SU-DHL-6 (cell line): Measurements from ENCODE around the gene ZDHHC24.

ENCODE experiments used
- H2AFZ ChIP-seq: fragments of 200-600 bp; sonication (generic); 2 replicates; pipeline ENCODE4 v1.6.1; 2014; ENCODE audit warnings: low read depth, mild to moderate bottlenecking, moderate library complexity, mixed read lengths, antibody characterized with exemption, low read length; ENCODE audit not compliant: severe bottlenecking
- H3F3A ChIP-seq: fragments of 200-600 bp; shearing (Covaris generic); 2 replicates; pipeline ENCODE4 v1.6.0; 2016; ENCODE audit warnings: antibody characterized with exemption, mild to moderate bottlenecking; ENCODE audit not compliant: insufficient read depth
- H3K27ac ChIP-seq: fragments of 200-600 bp; sonication (generic); 2 replicates; pipeline ENCODE4 v1.5.1; 2016; ENCODE audit warnings: low read depth, mild to moderate bottlenecking, low read length, moderate library complexity, mixed read lengths
- H3K27me3 ChIP-seq: fragments of 200-600 bp; sonication (generic), shearing (Covaris generic); 2 replicates; pipeline ENCODE4 v1.6.0; 2014; ENCODE audit warnings: mild to moderate bottlenecking, low read length
- H3K36me3 ChIP-seq: fragments of 200-600 bp; sonication (generic); 2 replicates; pipeline ENCODE4 v1.6.1; 2014; ENCODE audit warnings: mild to moderate bottlenecking, low read length, mixed read lengths
- H3K4me2 ChIP-seq: fragments of 300-600, 200-600 bp; shearing (Covaris generic), sonication (generic); 2 replicates; pipeline ENCODE4 v1.6.0; 2014; ENCODE audit warnings: low read length, low read depth, mild to moderate bottlenecking; ENCODE audit not compliant: poor library complexity, severe bottlenecking
- H3K4me3 ChIP-seq: fragments of 200-600 bp; sonication (generic); 2 replicates; pipeline ENCODE4 v1.5.1; 2014; ENCODE audit warnings: antibody characterized with exemption, low read length, mild to moderate bottlenecking, mixed read lengths; ENCODE audit not compliant: insufficient read depth, poor library complexity, severe bottlenecking
- H3K79me2 ChIP-seq: fragments of 200-600 bp; sonication (generic); 2 replicates; pipeline ENCODE4 v1.6.1; 2014; ENCODE audit warnings: mild to moderate bottlenecking, low read length, moderate library complexity; ENCODE audit not compliant: insufficient read depth
- H3K9ac ChIP-seq: fragments of 200-600 bp; sonication (generic); 2 replicates; pipeline ENCODE4 v1.7.0; 2014; ENCODE audit warnings: mild to moderate bottlenecking, low read length
- H3K9me2 ChIP-seq: fragments of 200-600 bp; sonication (generic); replicated peaks from 2 replicates; pipeline ENCODE4 v1.6.1; 2014; ENCODE audit warnings: low read length; ENCODE audit not compliant: insufficient read depth
- H3K9me3 ChIP-seq: fragments of 200-600 bp; sonication (generic); 2 replicates; pipeline ENCODE4 v1.6.1; 2014; ENCODE audit warnings: low read length, mixed read lengths; ENCODE audit not compliant: insufficient read depth
- H4K20me1 ChIP-seq: fragments of 200-600 bp; sonication (generic); 2 replicates; pipeline ENCODE4 v1.6.1; 2014; ENCODE audit warnings: low read depth, mild to moderate bottlenecking, antibody characterized with exemption, low read length, moderate library complexity, mixed read lengths
- CTCF ChIP-seq: fragments of 200-600 bp; sonication (generic); IDR thresholded peaks from one replicate; pipeline ENCODE4 v1.5.1; 2017; ENCODE audit warnings: antibody characterized with exemption, mild to moderate bottlenecking, low read length, moderate library complexity; ENCODE audit not compliant: insufficient read depth, poor library complexity, severe bottlenecking
- EZH2phosphoT487 ChIP-seq: fragments of 200-600 bp; sonication (generic), shearing (Covaris generic); conservative IDR thresholded peaks from 2 replicates; pipeline ENCODE4 v1.6.1; 2018; ENCODE audit warnings: mild to moderate bottlenecking, antibody characterized with exemption, low read length, moderate library complexity, mixed read lengths

The ZDHHC24 gene

DNA sequence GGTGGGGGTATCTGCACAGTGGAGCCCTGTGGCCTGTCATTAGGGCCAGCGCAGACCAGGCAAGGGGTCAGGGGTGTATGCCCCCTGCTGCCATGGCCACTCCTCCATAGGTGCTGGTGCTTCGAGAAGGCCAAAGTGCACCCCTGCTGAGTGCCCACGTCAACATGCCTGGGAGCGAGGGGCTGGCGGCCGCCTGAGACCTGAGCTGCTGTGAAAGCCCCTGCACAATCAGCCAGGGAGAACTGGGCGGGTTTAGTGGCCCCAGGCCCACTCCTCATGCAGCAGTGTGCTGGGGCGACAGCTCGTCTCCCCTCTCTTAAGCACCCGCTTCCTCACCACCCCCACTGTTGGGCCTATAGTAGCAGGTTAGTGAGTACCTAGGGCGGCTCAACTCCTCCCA is 14.0 kb downstream of the ZDHHC24 start:
- Histone ChIP-seq H4K20me1 (no peaks in the 10 kb centered on the region), H2AFZ (no peak overlapping the region), H3K9me3 (no peaks in the 10 kb centered on the region), H3K9me2 (no peaks in the 10 kb centered on the region), H3K4me3 (no peak overlapping the region), H3K9ac (no peak overlapping the region), H3K4me2 (no peak overlapping the region), H3K36me3 (no peaks in the 10 kb centered on the region), H3F3A (no peaks in the 10 kb centered on the region), H3K79me2 (no peaks in the 10 kb centered on the region), H3K27me3 (no peaks in the 10 kb centered on the region), H3K27ac (no peak overlapping the region)
- no peak for TF ChIP-seq CTCF
- no peak for TF ChIP-seq EZH2phosphoT487

DNA sequence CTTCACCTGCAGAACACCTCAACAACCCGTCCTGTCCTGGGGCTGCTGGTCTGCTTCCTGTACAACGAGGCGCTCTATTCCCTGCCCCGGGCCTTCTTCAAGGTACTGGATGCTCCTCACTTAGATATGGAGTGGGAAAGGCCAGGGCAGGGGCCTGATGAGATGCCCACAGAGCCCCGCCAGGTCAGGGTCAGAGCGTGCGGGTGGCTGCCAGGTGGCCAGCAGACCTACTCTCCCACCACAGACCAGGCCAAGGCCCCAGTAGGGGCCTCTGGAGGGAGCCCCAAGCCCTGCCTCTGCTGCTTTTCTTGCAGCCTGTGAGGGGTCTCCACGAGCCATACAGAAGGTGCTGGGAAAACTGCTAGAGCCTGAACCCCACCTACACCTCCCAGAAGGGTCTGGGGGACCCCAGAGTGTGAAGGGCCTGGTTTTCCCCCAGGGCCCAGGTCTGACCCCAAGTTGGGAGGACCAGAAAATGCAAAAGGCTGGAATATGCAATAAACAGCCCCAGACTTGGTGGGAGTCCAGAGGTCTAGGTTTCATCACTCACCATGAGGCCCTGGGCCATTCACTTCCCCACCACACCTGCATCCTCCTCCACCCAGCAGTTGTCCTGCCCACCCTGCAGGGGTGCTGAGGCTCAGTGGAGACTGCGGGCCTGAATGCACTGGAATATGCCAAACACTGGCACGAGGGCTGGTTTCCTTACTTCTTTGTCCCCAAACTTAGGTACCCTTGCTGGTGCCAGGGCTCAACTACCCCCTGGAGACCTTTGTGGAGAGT is 14.7 kb downstream of the ZDHHC24 start:
- Histone ChIP-seq H3K4me2 (no peak overlapping the region), H3K79me2 (no peaks in the 10 kb centered on the region), H4K20me1 (no peaks in the 10 kb centered on the region), H3K27ac (no peak overlapping the region), H3K4me3 (no peak overlapping the region), H3K36me3 (no peaks in the 10 kb centered on the region), H2AFZ (no peak overlapping the region), H3K27me3 (no peaks in the 10 kb centered on the region), H3K9me3 (no peaks in the 10 kb centered on the region), H3K9me2 (no peaks in the 10 kb centered on the region), H3F3A (no peaks in the 10 kb centered on the region), H3K9ac (no peak overlapping the region)
- TF ChIP-seq EZH2phosphoT487 = no peak
- no peak for TF ChIP-seq CTCF

DNA sequence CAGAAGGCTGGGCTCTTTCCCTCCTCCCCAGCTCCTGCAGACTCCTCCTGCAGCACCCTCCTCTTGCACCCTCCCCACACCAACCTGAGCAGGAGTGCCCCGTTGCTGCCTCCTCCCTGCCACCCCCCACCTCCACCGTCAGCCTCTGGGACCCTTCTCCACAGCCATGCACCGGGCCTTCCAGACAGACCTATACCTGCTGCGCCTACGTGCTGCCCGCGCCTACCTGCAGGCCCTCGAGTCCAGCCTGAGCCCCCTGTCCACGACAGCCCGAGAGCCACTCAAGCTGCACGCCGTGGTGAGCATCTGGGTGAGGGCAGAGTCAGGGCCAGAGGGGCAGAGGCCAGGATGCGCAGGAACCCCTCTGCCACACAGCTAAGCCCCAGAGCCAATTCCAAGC is 16.2 kb downstream of the ZDHHC24 start:
- Histone ChIP-seq H4K20me1 (no peaks in the 10 kb centered on the region), H3K4me2 (no peak overlapping the region), H3K79me2 (no peaks in the 10 kb centered on the region), H3F3A (no peaks in the 10 kb centered on the region), H3K9ac (no peak overlapping the region), H3K36me3 (no peaks in the 10 kb centered on the region), H3K9me3 (no peaks in the 10 kb centered on the region), H3K27me3 (no peaks in the 10 kb centered on the region), H2AFZ (no peak overlapping the region), H3K4me3 (no peak overlapping the region), H3K27ac (no peak overlapping the region), H3K9me2 (no peaks in the 10 kb centered on the region)
- TF ChIP-seq CTCF (no peak), EZH2phosphoT487 (no peak)
